ENCODE data around the gene PPARD.

Gene PPARD

DNA sequence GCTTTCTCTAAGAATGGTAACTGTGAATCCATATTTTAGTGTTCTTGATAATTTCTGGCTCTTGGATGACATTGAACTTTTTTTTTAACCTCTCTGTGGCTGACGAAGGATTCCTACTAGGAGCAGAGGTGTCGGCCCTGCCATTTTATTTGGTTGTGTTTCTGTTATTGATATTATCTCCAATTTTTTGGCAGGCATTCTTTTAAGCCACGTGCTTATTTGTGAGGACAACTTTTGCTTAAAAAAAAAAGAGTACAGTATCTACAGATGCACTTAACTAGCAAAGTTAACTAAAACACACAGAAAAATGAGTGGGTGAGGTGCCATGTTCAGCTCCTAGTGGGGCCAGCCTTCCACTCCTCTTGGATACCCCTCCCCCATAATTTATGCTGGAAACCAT, 110.9 kb downstream of the PPARD start:
- TF ChIP-seq YY1 (IDR thresholded peaks at IDR 0.05; ENCODE audit: low read depth), result no peak
- TF ChIP-seq EGR1 (IDR thresholded peaks at IDR 0.05), result no peak
- no peak for TF ChIP-seq NFIC (IDR thresholded peaks at IDR 0.05)
- no peak for TF ChIP-seq CEBPB (IDR thresholded peaks at IDR 0.05)
- no peak for TF ChIP-seq TEAD4 (IDR thresholded peaks at IDR 0.05)
- TF ChIP-seq, protein P1, sequence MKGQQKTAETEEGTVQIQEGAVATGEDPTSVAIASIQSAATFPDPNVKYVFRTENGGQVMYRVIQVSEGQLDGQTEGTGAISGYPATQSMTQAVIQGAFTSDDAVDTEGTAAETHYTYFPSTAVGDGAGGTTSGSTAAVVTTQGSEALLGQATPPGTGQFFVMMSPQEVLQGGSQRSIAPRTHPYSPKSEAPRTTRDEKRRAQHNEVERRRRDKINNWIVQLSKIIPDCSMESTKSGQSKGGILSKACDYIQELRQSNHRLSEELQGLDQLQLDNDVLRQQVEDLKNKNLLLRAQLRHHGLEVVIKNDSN (IDR thresholded peaks at IDR 0.05), result no peak
- TF ChIP-seq RAD21 (IDR thresholded peaks at IDR 0.05; ENCODE audit: low read depth), result no peak
- no peak for TF ChIP-seq CREB1 (IDR thresholded peaks at IDR 0.05; ENCODE audit: low read depth)
- no peak for TF ChIP-seq EP300 (IDR thresholded peaks at IDR 0.05; ENCODE audit: borderline replicate concordance)
- TF ChIP-seq TCF12 (IDR thresholded peaks at IDR 0.05; ENCODE audit: low read depth), result no peak
- TF ChIP-seq TAF1 (IDR thresholded peaks at IDR 0.05; ENCODE audit: low read depth), result no peak
- TF ChIP-seq, protein P2, sequence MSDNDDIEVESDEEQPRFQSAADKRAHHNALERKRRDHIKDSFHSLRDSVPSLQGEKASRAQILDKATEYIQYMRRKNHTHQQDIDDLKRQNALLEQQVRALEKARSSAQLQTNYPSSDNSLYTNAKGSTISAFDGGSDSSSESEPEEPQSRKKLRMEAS (IDR thresholded peaks at IDR 0.05), result no peak
- no peak for TF ChIP-seq FOXM1 (IDR thresholded peaks at IDR 0.05; ENCODE audit: borderline replicate concordance, low read depth)
- TF ChIP-seq ZBTB7A (IDR thresholded peaks at IDR 0.05; ENCODE audit: low read depth), result no peak
- TF ChIP-seq, protein P3, sequence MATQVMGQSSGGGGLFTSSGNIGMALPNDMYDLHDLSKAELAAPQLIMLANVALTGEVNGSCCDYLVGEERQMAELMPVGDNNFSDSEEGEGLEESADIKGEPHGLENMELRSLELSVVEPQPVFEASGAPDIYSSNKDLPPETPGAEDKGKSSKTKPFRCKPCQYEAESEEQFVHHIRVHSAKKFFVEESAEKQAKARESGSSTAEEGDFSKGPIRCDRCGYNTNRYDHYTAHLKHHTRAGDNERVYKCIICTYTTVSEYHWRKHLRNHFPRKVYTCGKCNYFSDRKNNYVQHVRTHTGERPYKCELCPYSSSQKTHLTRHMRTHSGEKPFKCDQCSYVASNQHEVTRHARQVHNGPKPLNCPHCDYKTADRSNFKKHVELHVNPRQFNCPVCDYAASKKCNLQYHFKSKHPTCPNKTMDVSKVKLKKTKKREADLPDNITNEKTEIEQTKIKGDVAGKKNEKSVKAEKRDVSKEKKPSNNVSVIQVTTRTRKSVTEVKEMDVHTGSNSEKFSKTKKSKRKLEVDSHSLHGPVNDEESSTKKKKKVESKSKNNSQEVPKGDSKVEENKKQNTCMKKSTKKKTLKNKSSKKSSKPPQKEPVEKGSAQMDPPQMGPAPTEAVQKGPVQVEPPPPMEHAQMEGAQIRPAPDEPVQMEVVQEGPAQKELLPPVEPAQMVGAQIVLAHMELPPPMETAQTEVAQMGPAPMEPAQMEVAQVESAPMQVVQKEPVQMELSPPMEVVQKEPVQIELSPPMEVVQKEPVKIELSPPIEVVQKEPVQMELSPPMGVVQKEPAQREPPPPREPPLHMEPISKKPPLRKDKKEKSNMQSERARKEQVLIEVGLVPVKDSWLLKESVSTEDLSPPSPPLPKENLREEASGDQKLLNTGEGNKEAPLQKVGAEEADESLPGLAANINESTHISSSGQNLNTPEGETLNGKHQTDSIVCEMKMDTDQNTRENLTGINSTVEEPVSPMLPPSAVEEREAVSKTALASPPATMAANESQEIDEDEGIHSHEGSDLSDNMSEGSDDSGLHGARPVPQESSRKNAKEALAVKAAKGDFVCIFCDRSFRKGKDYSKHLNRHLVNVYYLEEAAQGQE (IDR thresholded peaks at IDR 0.05; ENCODE audit: low read depth), result no peak

DNA sequence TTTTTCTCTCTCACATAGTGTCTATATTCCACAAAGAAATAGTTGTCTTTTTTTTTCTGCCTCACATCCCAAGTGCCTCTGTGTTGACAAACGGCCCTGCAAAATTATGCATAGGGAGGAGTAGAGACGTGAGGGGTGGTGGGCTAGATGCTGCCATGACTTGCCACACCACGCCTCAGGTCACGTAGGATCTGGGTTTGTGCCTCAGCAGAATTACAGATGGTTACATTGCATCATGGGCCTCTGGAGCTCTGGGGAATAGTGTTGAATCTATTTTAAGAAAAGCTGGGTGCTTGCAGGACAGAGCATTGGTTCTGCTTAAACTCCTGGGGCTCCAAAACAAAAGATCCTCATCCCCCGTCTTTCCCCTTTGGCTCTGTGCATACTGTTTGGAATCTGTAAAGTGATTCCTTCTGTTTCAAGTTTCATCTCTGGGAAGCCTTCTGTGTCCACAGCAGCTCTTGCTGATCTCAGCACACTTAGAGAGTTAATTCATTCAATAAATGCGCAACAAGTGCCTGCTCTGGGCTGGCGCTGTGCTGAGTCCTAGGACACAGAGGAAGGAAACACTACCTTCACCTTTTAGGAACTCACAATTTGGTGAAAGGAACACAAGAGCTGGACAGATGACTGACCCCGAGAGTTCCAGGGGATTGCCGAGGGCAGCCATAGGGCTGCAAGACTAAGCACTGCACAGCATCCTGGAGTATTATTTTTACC, 112.2 kb downstream of the PPARD start:
- no peak for TF ChIP-seq EGR1 (IDR thresholded peaks at IDR 0.05)
- no peak for TF ChIP-seq FOXM1 (IDR thresholded peaks at IDR 0.05; ENCODE audit: borderline replicate concordance, low read depth)
- TF ChIP-seq, protein P3 (IDR thresholded peaks at IDR 0.05; ENCODE audit: low read depth), result no peak
- TF ChIP-seq, protein P1 (IDR thresholded peaks at IDR 0.05), result no peak
- TF ChIP-seq CEBPB (IDR thresholded peaks at IDR 0.05), result no peak

DNA sequence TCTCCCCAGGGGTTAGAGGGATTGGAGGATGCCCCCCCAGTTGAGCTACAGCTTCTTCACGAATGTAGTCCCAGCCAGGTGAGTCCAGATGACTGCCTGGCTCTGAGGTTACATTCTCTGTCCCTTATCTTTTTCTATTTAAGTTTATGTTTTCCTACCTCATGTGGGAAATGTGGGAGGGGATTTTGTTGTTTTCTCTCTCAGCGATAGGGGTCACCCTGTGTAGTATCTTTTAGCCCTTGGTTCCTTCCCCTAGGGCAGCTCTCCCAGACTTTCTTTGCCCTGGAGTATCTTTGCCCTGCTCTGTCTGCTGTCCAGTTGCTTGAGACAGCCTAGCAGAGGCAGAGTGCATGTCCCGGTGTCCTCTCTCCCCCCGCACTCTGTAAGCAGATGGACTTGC, 115.5 kb downstream of the PPARD start:
- TF ChIP-seq TEAD4 (IDR thresholded peaks at IDR 0.05), result no peak
- TF ChIP-seq ZBTB7A (IDR thresholded peaks at IDR 0.05; ENCODE audit: low read depth), result no peak
- no peak for TF ChIP-seq RAD21 (IDR thresholded peaks at IDR 0.05; ENCODE audit: low read depth)
- TF ChIP-seq, protein P3 (IDR thresholded peaks at IDR 0.05; ENCODE audit: low read depth), result no peak
- no peak for TF ChIP-seq CREB1 (IDR thresholded peaks at IDR 0.05; ENCODE audit: low read depth)
- TF ChIP-seq, protein P1 (IDR thresholded peaks at IDR 0.05), result no peak
- TF ChIP-seq TAF1 (IDR thresholded peaks at IDR 0.05; ENCODE audit: low read depth), result no peak
- TF ChIP-seq EP300 (IDR thresholded peaks at IDR 0.05; ENCODE audit: borderline replicate concordance), result no peak
- no peak for TF ChIP-seq TCF12 (IDR thresholded peaks at IDR 0.05; ENCODE audit: low read depth)
- TF ChIP-seq, protein P2 (IDR thresholded peaks at IDR 0.05), result no peak
- no peak for TF ChIP-seq CEBPB (IDR thresholded peaks at IDR 0.05)
- TF ChIP-seq NFIC (IDR thresholded peaks at IDR 0.05), result no peak
- TF ChIP-seq FOXM1 (IDR thresholded peaks at IDR 0.05; ENCODE audit: borderline replicate concordance, low read depth), result no peak
- no peak for TF ChIP-seq YY1 (IDR thresholded peaks at IDR 0.05; ENCODE audit: low read depth)
- no peak for TF ChIP-seq EGR1 (IDR thresholded peaks at IDR 0.05)

DNA sequence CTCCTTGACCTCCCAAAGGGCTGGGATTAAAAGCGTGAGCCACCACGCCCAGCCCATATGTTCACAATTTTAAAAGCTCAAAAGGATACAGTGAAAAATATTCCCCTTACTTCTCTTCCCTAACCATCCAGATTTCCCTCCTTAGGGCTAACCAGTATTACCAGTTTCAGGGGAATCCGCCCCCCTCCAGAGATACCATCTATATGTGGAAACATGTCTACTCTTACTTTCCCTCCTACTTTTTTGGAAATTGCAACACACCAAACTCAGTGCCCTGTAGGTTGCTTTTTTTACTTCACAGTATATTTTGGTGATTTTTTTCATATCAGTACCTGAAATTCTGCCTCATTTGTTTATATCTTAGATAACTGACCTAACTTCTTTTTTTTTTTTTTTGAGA, 118.9 kb downstream of the PPARD start:
- TF ChIP-seq, protein P1 (IDR thresholded peaks at IDR 0.05), result no peak
- TF ChIP-seq CEBPB (IDR thresholded peaks at IDR 0.05), result 0 out of 2 replicates have a peak, but pooled peaks have one; percentile 35
